ENCODE data around the gene RUNDC3A.
"Not testable (repeated sequence)": the region's sequence is repeated elsewhere in the genome, so short reads cannot be mapped to it uniquely, and the experiment has no call there.

Gene RUNDC3A

DNA sequence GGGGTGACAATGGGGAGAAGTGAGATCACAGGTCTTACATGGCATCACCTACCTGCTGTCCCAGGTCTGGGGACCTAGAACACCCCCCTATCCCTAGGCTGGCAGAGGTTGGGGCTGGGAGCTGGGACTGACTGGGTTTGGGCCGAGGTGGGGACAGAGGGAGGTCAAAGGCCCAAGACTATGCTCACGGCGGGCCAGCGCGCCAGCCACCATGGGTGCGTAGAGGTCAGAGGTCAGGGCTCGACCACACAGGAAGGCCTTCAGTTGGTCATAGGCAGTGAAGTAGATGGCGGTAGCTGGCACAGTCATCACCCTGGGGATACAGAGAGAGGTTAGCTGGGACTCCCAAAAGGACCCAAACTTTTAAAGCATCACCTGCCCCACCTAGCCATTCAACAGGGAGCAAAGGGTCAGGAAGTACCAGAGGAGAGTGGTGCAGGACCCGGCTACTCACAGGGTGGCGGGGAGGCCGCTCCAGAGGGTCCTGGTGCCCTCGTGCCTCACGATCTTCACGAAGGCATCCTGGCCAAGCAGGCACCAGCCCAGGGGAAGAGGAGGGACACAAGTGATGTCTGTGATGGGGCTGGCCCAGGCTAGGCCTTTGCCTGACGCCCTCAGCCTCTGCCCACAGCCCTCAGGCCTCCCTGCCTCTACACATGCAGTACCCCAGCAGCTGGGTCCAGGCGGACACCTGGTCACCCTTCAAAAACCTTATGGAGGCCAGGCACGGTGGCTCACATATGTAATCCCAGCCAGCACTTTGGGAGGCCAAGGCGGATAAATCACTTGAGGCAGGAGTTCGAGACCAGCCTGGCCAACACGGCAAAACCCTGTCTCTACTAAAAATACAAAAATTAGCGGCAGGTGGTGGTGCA is 13.1 kb downstream of the RUNDC3A start:
- Mint-ChIP-seq H3K4me3 (no peak overlapping the region), H3K36me3 (peaks cover 6% of the 10 kb centered on the region), H3K4me1 (peaks cover 25% of the 10 kb centered on the region), H3K27me3 (peaks cover 20% of the 10 kb centered on the region), H3K27ac (no peak overlapping the region), H3K9me3 (no peaks in the 10 kb centered on the region)
- DNase-seq, result no peak
- CTCF ChIA-PET, result interaction anchor here (0.8 to 4.6 kb wide), 4 partner anchors 9 to 112 kb away, joined by 4 to 30 read pairs (median 9); no protein-coding TSS in a partner anchor

DNA sequence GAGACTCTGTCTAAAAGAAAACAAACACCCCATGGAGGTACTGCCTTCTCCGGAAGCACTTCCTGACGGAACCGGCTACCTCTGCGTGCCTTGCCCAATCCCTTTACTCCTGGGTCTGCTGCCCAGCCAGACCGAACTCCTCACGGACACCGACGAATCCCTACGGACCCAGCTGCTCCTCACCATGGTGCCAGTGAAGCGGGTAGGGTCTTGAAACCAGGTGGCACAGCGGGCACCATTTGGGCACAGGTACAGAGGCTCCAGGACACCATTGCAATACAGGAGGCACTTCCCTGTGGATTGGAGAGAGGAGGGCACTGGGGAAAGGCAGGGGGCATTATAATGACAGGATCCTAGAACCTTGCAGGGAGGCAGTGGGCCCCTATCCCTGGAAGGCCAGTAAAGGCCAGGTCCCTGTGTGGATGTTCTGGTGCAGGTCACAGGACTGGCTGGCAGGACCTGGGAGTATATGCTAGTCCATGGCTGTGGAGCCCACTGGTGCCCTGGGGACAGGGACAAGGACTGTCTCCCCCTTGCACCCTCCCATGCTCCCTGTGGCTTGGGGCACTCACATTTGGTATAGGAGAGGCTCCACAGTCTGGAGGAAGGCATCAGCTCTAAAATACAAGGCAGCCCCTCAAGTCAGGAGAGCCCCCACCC is 14.0 kb downstream of the RUNDC3A start:
- peak overlapping the region; percentile 47 for H3K4me3 Mint-ChIP-seq

DNA sequence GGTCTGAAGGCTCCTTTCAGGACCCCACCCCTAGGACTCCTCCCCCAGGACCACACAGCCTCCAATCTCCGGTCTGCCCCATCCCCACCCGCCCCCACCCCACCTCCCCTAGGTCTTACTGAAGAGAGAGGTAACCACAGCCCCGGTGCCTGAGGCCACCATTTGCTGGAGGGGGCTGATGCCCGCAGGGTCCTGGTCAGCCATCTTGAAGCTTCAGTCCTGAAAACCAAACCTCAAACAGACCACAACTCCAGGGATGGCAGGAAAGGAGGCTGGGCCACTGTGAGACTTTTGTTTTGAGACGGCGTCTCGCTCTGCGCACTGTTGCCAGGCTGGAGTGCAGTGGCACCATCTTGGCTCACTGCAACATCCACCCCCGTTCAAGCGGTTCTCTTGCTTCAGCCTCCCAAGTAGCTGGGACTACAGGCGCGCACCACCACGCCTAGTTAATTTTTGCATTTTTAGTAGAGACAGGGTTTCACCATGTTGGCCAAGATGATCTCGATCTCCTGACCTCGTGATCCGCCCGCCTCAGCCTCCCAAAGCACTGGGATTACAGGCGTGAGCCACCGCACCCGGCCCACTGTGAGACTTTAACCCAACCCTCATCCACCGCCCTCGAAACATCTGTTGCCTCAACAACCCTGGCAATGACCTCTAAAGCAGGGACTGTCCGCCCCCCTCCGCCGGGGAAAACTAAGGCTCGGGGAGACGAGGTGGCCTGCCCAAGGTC is 15.1 kb downstream of the RUNDC3A start:
- no peak for DNase-seq
- Mint-ChIP-seq H3K27me3 (peaks cover 1% of the 10 kb centered on the region), H3K27ac (peak overlapping the region; percentile 76), H3K4me1 (peaks cover 35% of the 10 kb centered on the region), H3K4me3 (peak overlapping the region; percentile 84), H3K36me3 (peaks cover 6% of the 10 kb centered on the region), H3K9me3 (no peaks in the 10 kb centered on the region)
- CTCF ChIA-PET, result interaction anchor here (1.3 to 4.6 kb wide), 2 partner anchors 7 to 114 kb away, joined by 5 to 30 read pairs; no protein-coding TSS in a partner anchor

More for the DNA sequence above, 14.0 kb downstream of the RUNDC3A start:
- Mint-ChIP-seq H3K27me3 (peaks cover 11% of the 10 kb centered on the region), H3K36me3 (peaks cover 6% of the 10 kb centered on the region), H3K27ac (peak overlapping the region; percentile 37), H3K9me3 (no peaks in the 10 kb centered on the region), H3K4me1 (peaks cover 29% of the 10 kb centered on the region)
- DNase-seq, result no peak
- CTCF ChIA-PET, result interaction anchor here (1.3 to 4.6 kb wide), 2 partner anchors 9 to 113 kb away, joined by 5 to 30 read pairs; no protein-coding TSS in a partner anchor

DNA sequence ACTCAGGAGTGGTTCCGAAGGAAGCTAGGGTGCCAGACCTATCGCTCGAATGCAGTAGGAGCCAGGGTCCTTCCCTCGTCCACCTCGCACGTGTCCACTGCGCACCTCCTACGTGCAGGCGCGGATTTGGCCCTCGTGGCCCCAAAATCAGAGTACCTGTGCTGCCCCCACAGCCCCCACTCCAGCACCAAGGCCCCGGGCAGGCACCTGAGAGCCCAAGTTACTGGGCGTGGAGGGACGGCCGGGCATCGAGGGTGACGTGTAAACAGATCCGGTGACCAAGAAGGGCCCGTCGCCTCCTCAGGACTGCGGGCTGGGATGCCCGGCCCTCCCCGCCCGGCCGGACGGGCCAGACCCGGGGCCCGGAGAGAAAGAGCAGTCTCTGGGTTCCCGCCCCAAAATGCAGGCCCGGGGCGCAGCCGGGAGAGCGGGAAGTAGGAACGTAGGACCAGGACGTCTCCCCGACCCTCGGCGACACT is 15.7 kb downstream of the RUNDC3A start:
- peak overlapping the region; percentile 76 for H3K27ac Mint-ChIP-seq
- CTCF ChIA-PET, result interaction anchor here (4.6 kb wide), 1 partner anchor 114 kb away, joined by 30 read pairs; no protein-coding TSS in a partner anchor
- H3K9me3 Mint-ChIP-seq, result no peaks in the 10 kb centered on the region
- H3K27me3 Mint-ChIP-seq, result no peaks in the 10 kb centered on the region
- DNase-seq, result no peak
- H3K4me1 Mint-ChIP-seq, result peaks cover 35% of the 10 kb centered on the region
- H3K36me3 Mint-ChIP-seq, result peaks cover 6% of the 10 kb centered on the region
- H3K4me3 Mint-ChIP-seq, result peak overlapping the region; percentile 84

DNA sequence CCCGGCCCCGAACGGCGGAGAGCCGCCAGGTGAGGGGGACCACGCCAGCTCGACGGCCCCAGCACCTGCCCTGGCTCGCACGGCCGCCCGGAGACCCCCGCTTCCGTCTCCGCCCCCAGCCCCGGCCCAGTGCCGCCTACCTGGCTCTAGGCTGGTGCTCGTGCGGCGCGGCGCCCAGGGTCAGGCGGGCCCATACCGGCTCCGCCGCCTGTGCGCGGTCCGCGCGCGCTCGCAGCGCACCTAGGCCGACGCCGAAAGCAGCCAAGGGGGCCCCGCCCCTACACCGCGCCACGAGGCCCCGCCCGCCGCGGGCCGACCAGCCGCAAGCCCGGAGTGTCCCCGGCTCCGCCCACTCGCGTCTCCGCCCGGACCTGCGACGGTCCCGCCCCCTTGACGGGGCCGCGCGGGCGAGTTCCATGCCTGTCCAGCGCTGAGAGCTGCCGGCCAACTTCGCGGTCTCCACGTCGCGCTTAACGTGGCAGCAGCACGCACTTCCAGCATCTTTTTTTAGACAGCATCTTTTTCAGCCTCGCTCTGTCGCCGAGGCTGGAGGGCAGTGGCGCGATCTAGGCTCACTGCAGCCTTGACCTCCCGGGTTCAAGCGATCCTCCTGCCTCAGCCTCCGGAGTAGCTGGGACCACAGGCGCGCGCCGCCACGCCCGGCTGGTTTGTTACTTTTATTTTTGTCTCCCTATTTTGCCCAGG is 16.3 kb downstream of the RUNDC3A start, which contains the start of gene SLC25A39:
Gene SLC25A39 (minus strand): TSS at position 253 of the 705 bp plus-strand sequence. CDS start 1,261 bp downstream, outside the sequence.
- Mint-ChIP-seq H3K36me3 (no peaks in the 10 kb centered on the region), H3K9me3 (no peaks in the 10 kb centered on the region), H3K27ac (peak within 1 kb of the TSS; percentile 99), H3K27me3 (no peaks in the 10 kb centered on the region), H3K4me1 (peaks cover 35% of the 10 kb centered on the region), H3K4me3 (peak within 1 kb of the TSS; percentile 87)
- DNase-seq, result peak; percentile 93
- CTCF ChIA-PET, result interaction anchor here (0.9 to 4.6 kb wide), 2 partner anchors 108 to 115 kb away, joined by 3 to 30 read pairs; no protein-coding TSS in a partner anchor

DNA sequence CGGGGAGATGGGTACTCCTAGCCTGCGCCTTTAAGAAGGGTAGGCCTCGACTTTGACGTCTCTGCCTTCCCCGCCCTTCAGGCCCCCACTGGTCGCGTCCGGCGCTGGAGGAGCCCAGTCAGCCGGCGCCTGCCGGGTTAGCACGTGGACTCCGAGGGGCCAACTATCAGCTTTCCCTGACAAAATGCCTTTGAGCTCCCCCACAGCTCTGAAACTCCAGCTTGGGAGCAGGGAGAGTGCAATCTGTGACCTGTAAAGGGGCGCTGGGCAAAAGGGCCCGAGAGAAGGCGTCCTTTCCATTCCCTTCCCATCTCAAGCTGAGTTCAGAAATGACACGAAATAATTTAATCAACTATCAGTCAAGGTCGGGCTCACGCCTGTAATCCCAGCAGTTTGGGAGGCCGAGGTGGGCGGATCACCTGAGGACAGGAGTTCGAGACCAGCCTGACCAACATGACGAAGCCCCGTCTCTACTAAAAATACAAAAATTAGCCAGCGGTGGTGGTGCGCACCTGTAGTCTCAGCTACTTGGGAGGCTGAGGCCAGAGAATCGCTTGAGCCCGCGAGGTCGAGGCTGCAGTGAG is 18.6 kb downstream of the RUNDC3A start:
- CTCF ChIA-PET, result interaction anchor here (1.1 to 1.4 kb wide), 2 partner anchors 117 to 123 kb away, joined by 3 to 13 read pairs; no protein-coding TSS in a partner anchor
- peak overlapping the region; percentile 65 for H3K4me3 Mint-ChIP-seq
- DNase-seq, result peak; percentile 97
- H3K36me3 Mint-ChIP-seq, result no peaks in the 10 kb centered on the region
- peaks cover 5% of the 10 kb centered on the region for H3K27me3 Mint-ChIP-seq
- no peaks in the 10 kb centered on the region for H3K9me3 Mint-ChIP-seq
- H3K27ac Mint-ChIP-seq, result peak overlapping the region; percentile 89
- H3K4me1 Mint-ChIP-seq, result peaks cover 41% of the 10 kb centered on the region

DNA sequence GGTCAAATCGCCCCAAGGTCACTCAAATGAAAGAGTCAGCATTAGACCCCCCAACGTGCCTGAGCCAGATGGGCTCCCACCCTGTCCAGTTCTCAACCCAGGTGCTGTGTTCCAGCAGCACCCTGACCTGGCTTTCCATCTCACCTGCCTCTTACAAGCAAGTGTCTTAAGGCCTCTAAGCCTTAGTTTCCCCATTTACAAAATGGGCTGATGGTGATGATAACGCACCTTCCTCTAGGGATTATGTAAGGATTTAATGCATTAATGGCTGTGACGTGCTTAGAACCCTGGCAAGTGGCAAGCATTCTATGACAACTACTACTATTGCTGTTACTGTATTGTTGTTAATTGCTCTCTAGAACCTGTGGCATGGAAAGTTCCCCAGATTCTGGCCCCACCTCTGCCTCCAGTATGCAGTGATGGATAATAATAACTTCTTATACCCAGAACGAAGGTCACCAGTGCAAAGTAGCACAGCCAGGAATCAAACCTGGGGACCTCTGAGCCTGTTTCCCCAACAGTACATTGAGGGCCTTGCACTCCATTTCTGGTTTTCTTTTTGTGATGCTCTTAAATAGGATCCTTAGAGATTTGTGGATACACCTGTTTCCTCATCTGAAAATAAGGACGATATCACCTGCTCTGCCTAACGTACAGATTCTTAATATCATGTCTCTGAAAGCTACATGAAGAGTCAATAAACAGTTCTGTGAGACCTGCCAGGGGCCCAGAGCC is 19.5 kb downstream of the RUNDC3A start:
- H3K9me3 Mint-ChIP-seq, result no peaks in the 10 kb centered on the region
- DNase-seq, result no peak
- CTCF ChIA-PET, result interaction anchor here (0.9 to 4.4 kb wide), 4 partner anchors 17 to 126 kb away, joined by 3 to 16 read pairs (median 8); partner anchors contain the start of gene GRN
- peaks cover 5% of the 10 kb centered on the region for H3K27me3 Mint-ChIP-seq
- H3K36me3 Mint-ChIP-seq, result no peaks in the 10 kb centered on the region
- H3K4me3 Mint-ChIP-seq, result no peak overlapping the region
- peaks cover 34% of the 10 kb centered on the region for H3K4me1 Mint-ChIP-seq
- peak overlapping the region; percentile 80 for H3K27ac Mint-ChIP-seq

DNA sequence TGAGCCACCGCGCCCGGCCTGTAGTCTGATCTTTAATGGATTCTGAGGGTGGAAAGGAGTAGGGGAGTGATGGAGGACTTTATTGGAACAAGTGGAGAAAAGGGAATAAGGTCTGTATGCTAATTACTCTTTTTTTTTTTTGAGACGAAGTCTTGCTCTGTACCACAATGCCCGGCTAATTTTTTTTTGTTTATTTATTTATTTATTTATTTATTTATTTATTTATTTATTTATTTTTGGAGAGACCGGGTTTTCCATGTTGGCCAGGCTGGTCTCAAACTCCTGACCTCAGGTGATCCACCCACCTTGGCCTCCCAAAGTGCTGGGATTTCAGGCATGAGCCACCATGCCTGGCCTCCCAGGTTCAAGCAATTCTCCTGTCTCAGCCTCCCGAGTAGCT is 21.1 kb downstream of the RUNDC3A start:
- H3K27ac Mint-ChIP-seq, H3K27me3 Mint-ChIP-seq, DNase-seq, H3K4me3 Mint-ChIP-seq, H3K9me3 Mint-ChIP-seq, H3K36me3 Mint-ChIP-seq: not testable (repeated sequence)
- CTCF ChIA-PET, result interaction anchor here (0.6 to 4.4 kb wide), 6 partner anchors 9 to 145 kb away, joined by 3 to 47 read pairs (median 17); partner anchors contain the start of genes GRN and TMUB2
- peaks cover 24% of the 10 kb centered on the region for H3K4me1 Mint-ChIP-seq

DNA sequence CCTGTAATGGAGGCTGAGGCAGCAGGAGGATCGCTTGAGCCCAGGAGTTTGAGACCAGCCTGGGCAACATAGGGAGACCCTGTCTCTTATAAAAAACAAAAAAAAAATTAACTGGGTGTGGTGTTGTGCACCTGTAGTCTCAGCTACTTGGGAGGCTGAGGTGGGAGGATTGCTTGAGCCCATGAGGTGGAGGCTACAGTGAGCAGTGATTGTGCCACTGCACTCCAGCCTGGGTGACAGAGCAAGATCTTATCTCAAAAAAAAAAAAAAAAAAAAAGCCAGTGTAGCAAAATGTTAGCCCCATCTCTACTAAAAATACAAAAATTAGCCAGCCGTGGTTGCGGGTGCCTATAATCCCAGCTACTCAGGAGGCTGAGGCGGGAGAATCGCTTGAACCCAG is 21.9 kb downstream of the RUNDC3A start:
- H3K4me1 Mint-ChIP-seq, result peaks cover 24% of the 10 kb centered on the region
- CTCF ChIA-PET, result interaction anchor here (0.6 to 4.4 kb wide), 19 partner anchors 8 to 192 kb away, joined by 3 to 47 read pairs (median 4); partner anchors contain the start of genes GRN, ITGA2B and TMUB2
- H3K27me3 Mint-ChIP-seq, result peaks cover 10% of the 10 kb centered on the region
- H3K4me3 Mint-ChIP-seq, H3K27ac Mint-ChIP-seq, H3K36me3 Mint-ChIP-seq, DNase-seq, H3K9me3 Mint-ChIP-seq: not testable (repeated sequence)

DNA sequence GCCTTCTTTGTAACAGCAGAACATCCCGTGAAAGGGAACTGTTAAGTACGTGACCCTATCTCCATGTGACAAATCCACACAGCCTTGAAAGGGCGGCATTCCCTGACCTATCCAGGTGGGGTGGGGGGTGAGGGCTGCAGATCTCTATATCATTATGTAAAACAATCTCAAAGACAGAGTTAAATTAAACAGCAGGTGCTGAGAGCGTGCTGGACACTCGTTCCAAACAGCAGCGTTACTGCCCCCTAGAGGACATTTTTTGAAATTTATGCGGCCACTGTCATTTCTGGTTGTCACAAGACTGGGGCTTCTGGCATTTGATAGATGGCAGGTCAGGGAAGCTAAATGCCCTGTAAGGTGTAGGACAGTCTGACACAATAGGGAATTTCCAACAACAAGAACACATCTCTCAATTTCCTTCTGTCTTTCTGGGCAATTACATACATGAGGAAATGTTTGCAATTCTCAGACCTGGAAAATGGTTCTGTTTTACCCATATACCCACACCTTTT is 22.9 kb downstream of the RUNDC3A start:
- CTCF ChIA-PET, result interaction anchor here (0.6 to 4.4 kb wide), 24 partner anchors 9 to 287 kb away, joined by 3 to 47 read pairs (median 4); partner anchors contain the start of genes GRN, ITGA2B and TMUB2
- H3K36me3 Mint-ChIP-seq, result no peaks in the 10 kb centered on the region
- peaks cover 19% of the 10 kb centered on the region for H3K4me1 Mint-ChIP-seq
- H3K4me3 Mint-ChIP-seq, result no peak overlapping the region
- DNase-seq, result peak; percentile 84
- H3K9me3 Mint-ChIP-seq, result no peaks in the 10 kb centered on the region
- H3K27me3 Mint-ChIP-seq, result peaks cover 19% of the 10 kb centered on the region
- H3K27ac Mint-ChIP-seq, result no peak overlapping the region

DNA sequence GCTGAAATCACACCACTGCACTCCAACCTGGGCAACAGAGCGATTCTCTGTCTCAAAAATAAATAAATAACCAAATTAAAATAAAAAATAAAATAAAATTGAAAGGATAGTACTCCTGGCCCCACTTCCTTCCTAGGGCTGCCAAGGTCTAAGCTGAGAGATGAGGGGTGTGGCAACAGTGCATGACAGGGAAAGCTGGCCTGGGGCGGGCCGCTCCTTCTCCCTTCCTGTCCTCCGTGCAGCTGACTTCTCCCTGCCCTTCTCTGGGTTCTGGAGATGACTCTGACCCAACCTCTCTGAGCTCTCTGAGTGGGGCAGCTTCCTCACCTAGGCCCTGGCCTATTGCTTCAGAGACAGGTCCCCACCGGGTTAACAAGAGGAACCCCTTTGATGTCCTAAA is 25.0 kb downstream of the RUNDC3A start:
- no peak for DNase-seq
- no peak overlapping the region for H3K27ac Mint-ChIP-seq
- no peaks in the 10 kb centered on the region for H3K36me3 Mint-ChIP-seq
- peaks cover 9% of the 10 kb centered on the region for H3K4me1 Mint-ChIP-seq
- no peaks in the 10 kb centered on the region for H3K9me3 Mint-ChIP-seq
- H3K27me3 Mint-ChIP-seq, result peaks cover 26% of the 10 kb centered on the region
- CTCF ChIA-PET, result interaction anchor here (1.0 to 2.0 kb wide), 3 partner anchors 12 to 124 kb away, joined by 3 to 9 read pairs (median 4); partner anchors contain the start of gene GRN
- H3K4me3 Mint-ChIP-seq, result no peak overlapping the region

DNA sequence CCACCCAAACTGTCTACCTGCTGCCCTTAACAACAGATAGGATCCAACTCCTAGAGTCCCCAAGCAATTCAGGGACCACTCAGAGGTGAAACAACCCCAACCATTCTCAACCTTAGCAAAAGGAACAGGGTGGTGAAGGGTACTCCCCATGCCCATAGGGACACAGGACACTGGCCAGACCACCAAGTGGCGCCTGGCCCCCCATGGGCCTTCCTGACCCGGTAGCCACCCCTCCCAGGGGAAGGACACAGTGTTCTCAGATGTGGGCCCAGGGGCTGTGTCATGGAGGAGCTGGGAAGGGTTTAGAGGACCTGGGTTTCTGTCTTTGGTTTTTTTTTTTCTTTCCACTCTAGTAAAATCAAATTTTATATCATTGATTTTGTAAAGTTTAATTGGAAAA is 25.9 kb downstream of the RUNDC3A start:
- peak overlapping the region; percentile 9 for H3K27ac Mint-ChIP-seq
- H3K9me3 Mint-ChIP-seq, result no peaks in the 10 kb centered on the region
- H3K36me3 Mint-ChIP-seq, result no peaks in the 10 kb centered on the region
- no peak for DNase-seq
- peaks cover 31% of the 10 kb centered on the region for H3K27me3 Mint-ChIP-seq
- peaks cover 9% of the 10 kb centered on the region for H3K4me1 Mint-ChIP-seq
- CTCF ChIA-PET, result interaction anchor here (1.2 to 2.0 kb wide), 4 partner anchors 20 to 130 kb away, joined by 3 to 9 read pairs (median 4); no protein-coding TSS in a partner anchor
- no peak overlapping the region for H3K4me3 Mint-ChIP-seq
